H1 (cell line): ENCODE results near the gene OSBPL3. TPM values are rescaled to one million over a fixed set of nuclear protein-coding genes. Genes with fewer than 3 reads are reported as not detected.
A peak's percentile ranks its signal among the peaks of the same experiment; 100 is the strongest.

Experiments
- CTCF ChIA-PET: fragments of 300-600 bp; sonication (Branson Sonifier 250); formaldehyde crosslinking; loops from one replicate; lab custom pipeline; 2021; ENCODE audit not compliant: partially characterized antibody; lab: Charles Lee
- POLR2A ChIA-PET: fragments of 300-600 bp; sonication (Branson Sonifier 250); formaldehyde crosslinking; loops from one replicate; lab custom pipeline; 2021; ENCODE audit warnings: inconsistent platforms; ENCODE audit not compliant: partially characterized antibody; lab: Charles Lee
- DNase-seq, 2 experiments: peaks; one replicate each; pipeline versions ENCODE4 v3.0.0 to v3.0.0-alpha.2; 2010 to 2022; ENCODE audit warnings: low spot score in 2 of 2, low read depth in 1 of 2, mixed read lengths in 1 of 2
- FAIRE-seq: peaks from 2 replicates; lab custom pipeline; 2011; peaks lifted over from hg19 to GRCh38; lab: Jason Lieb, UNC
- H2AFZ ChIP-seq: 2 replicates; pipeline ENCODE4 v1.8.1; 2012; ENCODE audit warnings: low read length, inconsistent platforms
- H2AK5ac ChIP-seq: 2 replicates; pipeline ENCODE4 v1.6.1; 2013; ENCODE audit warnings: low read depth, low read length
- H2BK120ac ChIP-seq: replicated peaks from 2 replicates; pipeline ENCODE3; 2013; ENCODE audit warnings: low read depth, low read length, inconsistent platforms
- H2BK12ac ChIP-seq: 2 replicates; pipeline ENCODE4 v1.6.1; 2013; ENCODE audit warnings: low read depth, low read length
- H2BK15ac ChIP-seq: 2 replicates; pipeline ENCODE4 v1.6.1; 2013; ENCODE audit warnings: low read length
- H2BK20ac ChIP-seq: 2 replicates; pipeline ENCODE4 v1.6.1; 2013; ENCODE audit warnings: low read length
- H2BK5ac ChIP-seq: 2 replicates; pipeline ENCODE4 v1.6.1; 2013; ENCODE audit warnings: low read depth, low read length
- H3K14ac ChIP-seq: 2 replicates; pipeline ENCODE4 v1.6.1; 2013; ENCODE audit warnings: inconsistent platforms; ENCODE audit not compliant: insufficient read length
- H3K18ac ChIP-seq: 2 replicates; pipeline ENCODE4 v1.6.1; 2013; ENCODE audit warnings: low read length; ENCODE audit errors: extremely low read depth
- H3K23ac ChIP-seq: 2 replicates; pipeline ENCODE4 v1.6.1; 2013; ENCODE audit warnings: inconsistent platforms; ENCODE audit not compliant: insufficient read length
- H3K23me2 ChIP-seq: 2 replicates; pipeline ENCODE4 v1.6.1; 2013; ENCODE audit warnings: low read depth, low read length
- H3K27ac ChIP-seq: 2 replicates; pipeline ENCODE4 v1.6.1; 2011; ENCODE audit warnings: low read depth, low read length, inconsistent platforms
- H3K27me3 ChIP-seq, 4 experiments: replicated peaks in 1 of 4; 1 replicate in 1 of 4; 2 replicates in 3 of 4; pipeline versions ENCODE4 v1.6.1 to v1.8.1; 2011 to 2013; ENCODE audit warnings: low read length in 3 of 4, mild to moderate bottlenecking in 3 of 4, inconsistent platforms in 2 of 4, mixed read lengths in 2 of 4, moderate library complexity in 1 of 4; ENCODE audit not compliant: control insufficient read depth in 3 of 4, insufficient read depth in 3 of 4; ENCODE audit errors: extremely low read depth in 1 of 4
- H3K36me3 ChIP-seq, 4 experiments: 2 replicates each; pipeline versions ENCODE4 v1.6.1 to v1.8.1; 2011 to 2013; ENCODE audit warnings: mild to moderate bottlenecking in 4 of 4, low read length in 3 of 4, moderate library complexity in 2 of 4, control low read depth in 1 of 4, inconsistent platforms in 1 of 4; ENCODE audit not compliant: insufficient read depth in 4 of 4, control insufficient read depth in 2 of 4
- H3K4ac ChIP-seq: replicated peaks from 2 replicates; pipeline ENCODE3; 2013; ENCODE audit warnings: low read length, low read depth, mixed read lengths, inconsistent platforms; ENCODE audit not compliant: insufficient read length
- H3K4me1 ChIP-seq, 4 experiments: replicated peaks in 1 of 4; 1 replicate in 1 of 4; 2 replicates in 3 of 4; pipeline versions ENCODE4 v1.6.1 to v1.8.1; 2011 to 2013; ENCODE audit warnings: low read length in 3 of 4, inconsistent platforms in 2 of 4, mixed read lengths in 1 of 4; ENCODE audit not compliant: insufficient read depth in 4 of 4, control insufficient read depth in 3 of 4
- H3K4me2 ChIP-seq, 2 experiments: 2 replicates each; pipeline versions ENCODE4 v1.6.1 to v1.8.1; 2011 to 2013; ENCODE audit warnings: low read depth in 2 of 2, low read length in 2 of 2, control low read depth in 1 of 2, inconsistent platforms in 1 of 2, mild to moderate bottlenecking in 1 of 2; ENCODE audit not compliant: insufficient read depth in 1 of 2
- H3K4me3 ChIP-seq, 4 experiments: fragments of 200-600, 300-600 bp in 1 of 4; sonication (generic), shearing (Covaris generic), sonication (Bioruptor Twin) in 1 of 4; 2 replicates each; pipeline versions ENCODE4 v1.5.1 to v1.8.1; 2011 to 2016; ENCODE audit warnings: low read length in 4 of 4, low read depth in 3 of 4, control low read depth in 2 of 4, inconsistent platforms in 2 of 4, mild to moderate bottlenecking in 2 of 4, mixed read lengths in 1 of 4, moderate library complexity in 1 of 4; ENCODE audit not compliant: insufficient read depth in 2 of 4; ENCODE audit errors: extremely low read depth in 1 of 4
- H3K56ac ChIP-seq: replicated peaks from 2 replicates; pipeline ENCODE3; 2013; ENCODE audit warnings: low read depth, mild to moderate bottlenecking, mixed read lengths, low read length, inconsistent platforms; ENCODE audit not compliant: insufficient read length
- H3K79me1 ChIP-seq: 2 replicates; pipeline ENCODE4 v1.6.1; 2013; ENCODE audit warnings: low read depth, low read length, control low read depth
- H3K79me2 ChIP-seq, 2 experiments: 2 replicates each; pipeline versions ENCODE4 v1.6.1 to v1.8.1; 2012 to 2013; ENCODE audit warnings: low read length in 2 of 2, mild to moderate bottlenecking in 2 of 2, inconsistent platforms in 1 of 2; ENCODE audit not compliant: insufficient read depth in 2 of 2, control insufficient read depth in 1 of 2
- H3K9ac ChIP-seq, 4 experiments: replicated peaks in 1 of 4; 1 replicate in 1 of 4; 2 replicates in 3 of 4; pipeline versions ENCODE4 v1.6.1 to v1.8.1; 2011 to 2013; ENCODE audit warnings: low read depth in 3 of 4, low read length in 3 of 4, control low read depth in 2 of 4, mild to moderate bottlenecking in 2 of 4, moderate library complexity in 2 of 4, inconsistent platforms in 1 of 4; ENCODE audit errors: extremely low read depth in 1 of 4
- H3K9me3 ChIP-seq, 2 experiments: 2 replicates each; pipeline versions ENCODE4 v1.6.1 to v1.8.1; 2012 to 2013; ENCODE audit warnings: mild to moderate bottlenecking in 2 of 2, moderate library complexity in 2 of 2, control low read depth in 1 of 2, inconsistent platforms in 1 of 2, low read depth in 1 of 2, low read length in 1 of 2, mixed read lengths in 1 of 2; ENCODE audit not compliant: insufficient read depth in 2 of 2
- H4K20me1 ChIP-seq, 2 experiments: replicated peaks in 1 of 2; 2 replicates each; pipeline versions ENCODE3 to v1.8.1; 2011 to 2013; ENCODE audit warnings: inconsistent platforms in 2 of 2, low read length in 2 of 2, mild to moderate bottlenecking in 1 of 2; ENCODE audit not compliant: insufficient read depth in 2 of 2, control insufficient read depth in 1 of 2
- H4K5ac ChIP-seq: 2 replicates; pipeline ENCODE4 v1.6.1; 2013; ENCODE audit warnings: low read length, low read depth, mixed read lengths, inconsistent platforms; ENCODE audit not compliant: insufficient read length
- H4K8ac ChIP-seq: 2 replicates; pipeline ENCODE4 v1.8.0; 2013; ENCODE audit warnings: mild to moderate bottlenecking, moderate library complexity, low read length, inconsistent platforms; ENCODE audit not compliant: insufficient read depth; ENCODE audit errors: extremely low read depth
- H4K91ac ChIP-seq: replicated peaks from 2 replicates; pipeline ENCODE3; 2013; ENCODE audit warnings: low read length, mixed read lengths, inconsistent platforms; ENCODE audit not compliant: insufficient read length
- WGBS, 2 experiments: shearing (Covaris generic) in 1 of 2; methylation state at CpG; one replicate each; pipeline versions ENCODE4 v1.1.6 to v1.1.7; 2013 to 2015; ENCODE audit warnings: low lambda C conversion rate in 2 of 2, mixed read lengths in 2 of 2, inconsistent platforms in 1 of 2, low coverage in 1 of 2, missing lambda C conversion rate in 1 of 2; ENCODE audit not compliant: insufficient replicate concordance in 2 of 2, insufficient coverage in 1 of 2, insufficient read length in 1 of 2; ENCODE audit errors: extremely low coverage in 1 of 2, missing lambda C conversion rate in 1 of 2; 5-methylcytosine and 5-hydroxymethylcytosine counted together
- long read RNA-seq, 2 experiments: library from RNA in 1 of 2; library from capped mRNA in 1 of 2; stranded (forward); transcript quantifications; one replicate each; pipeline ENCODE4 v2.0.0, GENCODE V29; 2021; ENCODE audit warnings: inconsistent platforms in 1 of 2
- polyA minus RNA-seq, 3 experiments: library from RNA; depleted of rRNA, polyadenylated mRNA; stranded (reverse); fragments of >200 nt; gene quantifications; 1 replicate in 2 of 3; 2 replicates in 1 of 3; pipeline ENCODE4 v1.2.3, GENCODE V29; 2011
- polyA plus RNA-seq, 7 experiments: library from polyadenylated mRNA; depleted of rRNA in 3 of 7; stranded (reverse) in 5 of 7; unstranded in 2 of 7; fragments of >200 nt in 5 of 7; fragments of 200-250 nt in 2 of 7; gene quantifications; 1 replicate in 5 of 7; 2 replicates in 1 of 7; 4 replicates in 1 of 7; pipeline versions ENCODE4 v1.2.1 to v1.2.3, GENCODE V29; 2011 to 2013; ENCODE audit warnings: missing spikeins in 2 of 7, mixed read lengths in 2 of 7
- total RNA-seq: library from RNA; stranded (reverse); fragmentation: NEBNext Ultra II Directional; extraction: Animal tissue kit (Norgen Biotek cat#: 25700); gene quantifications from 2 replicates; pipeline ENCODE4 v1.2.1, GENCODE V29; 2021

Gene OSBPL3
- 9.4 and 13.9 TPM in 2 replicates for total RNA-seq
- 2.2 and 2.8 TPM in 2 replicates for polyA plus RNA-seq (2011; rRNA removed)
- polyA plus RNA-seq (2011; cell fraction: cytosol; rRNA removed), result 4.4 TPM
- polyA plus RNA-seq (2011; cell fraction: nucleus; rRNA removed), result 8.4 TPM
- 3.6 to 7.1 TPM (median 5.6 TPM) in 4 replicates for polyA plus RNA-seq (2012, experiment 1 of 2)
- 0.46 TPM for polyA plus RNA-seq (2012, experiment 2 of 2)
- 5.0 TPM for polyA plus RNA-seq (2013, experiment 1 of 2)
- polyA plus RNA-seq (2013, experiment 2 of 2), result 4.4 TPM
- polyA minus RNA-seq (2011; rRNA and poly(A)+ RNA removed), result 12.0 and 13.7 TPM in 2 replicates
- 6.8 TPM for polyA minus RNA-seq (2011; cell fraction: cytosol; rRNA and poly(A)+ RNA removed)
- polyA minus RNA-seq (2011; cell fraction: nucleus; rRNA and poly(A)+ RNA removed), result 17.8 TPM
- long read RNA-seq, experiment 1, partial matches to known transcripts, result 3 of 7 reads
- long read RNA-seq, experiment 1, other reads (novel, unspliced or antisense), result 4 of 7 reads
- long read RNA-seq, experiment 2, partial matches to known transcripts, result 0 of 2 reads
- long read RNA-seq, experiment 2, other reads (novel, unspliced or antisense), result 2 of 2 reads

- peak within 1 kb of the TSS; percentile 43; the same call in 1 of the 2 replicates for H2AFZ ChIP-seq
- H4K5ac ChIP-seq, result no peak within 1 kb of the TSS
- H3K79me2 ChIP-seq, result peaks cover 0 to 17% of the 10 kb centered on the region in 2 experiments; a peak in 2 of 4 replicates
- peaks cover 0 to 6% of the 10 kb centered on the region in 2 experiments for H4K20me1 ChIP-seq
- H3K18ac ChIP-seq, result peak within 1 kb of the TSS; percentile 93
- CTCF ChIA-PET, result interaction anchor here (0.6 to 3.0 kb wide), 15 partner anchors 14 to 1176 kb away, joined by 3 to 26 read pairs (median 4); no protein-coding TSS in a partner anchor
- no peak within 1 kb of the TSS for H3K56ac ChIP-seq
- no peaks in the 10 kb centered on the region for H3K36me3 ChIP-seq
- H2BK15ac ChIP-seq, result no peak within 1 kb of the TSS; the same call in 1 of the 2 replicates
- peaks cover 21% of the 10 kb centered on the region; the same call in 1 of the 2 replicates for H3K23me2 ChIP-seq
- H2BK20ac ChIP-seq, result no peak within 1 kb of the TSS; the same call in 1 of the 2 replicates
- peak within 1 kb of the TSS; percentile 45; the same call in 1 of the 2 replicates for H2BK5ac ChIP-seq
- H3K27ac ChIP-seq, result no peak within 1 kb of the TSS
- WGBS, 2 experiments, result 1% methylated on average over 33 of the region's 73 CpGs; no CpG with 5 or more reads in 1 of the 2 experiments
- no peak within 1 kb of the TSS for H3K23ac ChIP-seq
- peaks cover 8 to 36% (median 28%) of the 10 kb centered on the region in 4 experiments for H3K27me3 ChIP-seq
- H3K9ac ChIP-seq, result peak within 1 kb of the TSS; percentile 1 to 76 (median 52); a peak in 6 of 7 replicates
- FAIRE-seq, result no peak
- peak within 1 kb of the TSS; percentile 47 to 79 (median 76) for H3K4me3 ChIP-seq
- peak within 1 kb of the TSS; percentile 82; the same call in 1 of the 2 replicates for H4K8ac ChIP-seq
- peak; percentile 90 to 98 for DNase-seq
- no peaks in the 10 kb centered on the region; a peak in 1 of 4 replicates for H3K9me3 ChIP-seq
- H3K4me2 ChIP-seq, result peak within 1 kb of the TSS; percentile 76 to 97
- H3K14ac ChIP-seq, result no peak within 1 kb of the TSS
- no peak within 1 kb of the TSS for H2BK120ac ChIP-seq
- no peak within 1 kb of the TSS; the same call in 1 of the 2 replicates for H2AK5ac ChIP-seq
- no peaks in the 10 kb centered on the region; the same call in 1 of the 2 replicates for H3K79me1 ChIP-seq
- peaks cover 6 to 14% (median 10%) of the 10 kb centered on the region in 4 experiments for H3K4me1 ChIP-seq
- POLR2A ChIA-PET, result interaction anchor here (0.8 to 2.0 kb wide), 9 partner anchors 9 to 147 kb away, joined by 3 to 7 read pairs (median 4); partner anchors contain the start of gene CYCS
- peak within 1 kb of the TSS; percentile 94; the same call in 1 of the 2 replicates for H2BK12ac ChIP-seq
- H4K91ac ChIP-seq, result peak within 1 kb of the TSS; percentile 29
- no peak within 1 kb of the TSS for H3K4ac ChIP-seq
Observed at GRCh38 chr7:24979863-24980533, at the start of gene OSBPL3. Gene OSBPL3, minus strand, starts transcription at chr7:24980178. Its CDS starts 87,706 bp downstream, at chr7:24892472.
